HCT116 (cell line): ENCODE data around the gene FGG. TPM values are rescaled to one million over a fixed set of nuclear protein-coding genes. Genes with fewer than 3 reads are reported as not detected.

Experiments used
- ATAC-seq: fragments of 200-7000 bp; cut with Tn5 transposase; 2 replicates; pipeline ENCODE4 v1.9.1; 2020; ENCODE audit warnings: mild to moderate bottlenecking, moderate library complexity
- BruUV-seq: library from RNA; stranded (reverse); fragments of 400-500 nt; replicated peaks from 2 replicates; lab custom pipeline; 2021; lab: Mats Ljungman, UMichigan
- CTCF ChIA-PET: fragments of 300-600 bp; sonication (Branson Sonifier 250); formaldehyde crosslinking; loops from one replicate; lab custom pipeline; 2021; ENCODE audit warnings: antibody characterized with exemption; lab: Charles Lee
- POLR2A ChIA-PET: fragments of 300-600, 350-600 bp; sonication (Branson Sonifier 250); formaldehyde crosslinking; loops from one replicate; lab custom pipeline; 2021; ENCODE audit warnings: antibody characterized with exemption; lab: Charles Lee
- RAD21 ChIA-PET, 2 experiments: fragments of 300-600 bp; sonication (Branson Sonifier 250); formaldehyde crosslinking; loops; one replicate each; lab custom pipeline; 2023; ENCODE audit warnings: low total read pairs in 2 of 2; ENCODE audit not compliant: uncharacterized antibody in 2 of 2, unreplicated experiment in 2 of 2, low non-redundant PET in 1 of 2; lab: Charles Lee
- DNase-seq: peaks from one replicate; pipeline ENCODE4 v3.0.0-alpha.2; 2010; ENCODE audit warnings: low read depth, low spot score
- H2AFZ ChIP-seq: fragments of 200-600 bp; shearing (Covaris generic), sonication (generic); 2 replicates; pipeline ENCODE4 v1.6.1; 2017; ENCODE audit warnings: low read depth, mixed run types, mixed read lengths, antibody characterized with exemption, low read length; ENCODE audit not compliant: poor library complexity, severe bottlenecking
- H3K27ac ChIP-seq: 2 replicates; pipeline ENCODE4 v1.5.1; 2012; ENCODE audit warnings: low read depth, low read length
- H3K27me3 ChIP-seq: fragments of 200-600 bp; sonication (generic); 2 replicates; pipeline ENCODE4 v1.6.1; 2016; ENCODE audit warnings: mixed run types, low read length, mixed read lengths; ENCODE audit not compliant: insufficient read depth
- H3K36me3 ChIP-seq, 2 experiments: fragments of 200-500 bp in 1 of 2; fragments of 200-600 bp in 1 of 2; sonication (Bioruptor generic) in 1 of 2; sonication (generic) in 1 of 2; 2 replicates each; pipeline versions ENCODE4 v1.5.1 to v1.6.1; 2014 to 2016; ENCODE audit warnings: low read length in 2 of 2, inconsistent platforms in 1 of 2, mixed read lengths in 1 of 2, mixed run types in 1 of 2; ENCODE audit not compliant: insufficient read depth in 2 of 2, control insufficient read depth in 1 of 2
- H3K4me1 ChIP-seq, 2 experiments: fragments of 200-600 bp in 1 of 2; sonication (generic) in 1 of 2; 2 replicates each; pipeline versions ENCODE4 v1.5.1 to v1.6.1; 2012 to 2017; ENCODE audit warnings: low read length in 2 of 2, inconsistent platforms in 1 of 2, mild to moderate bottlenecking in 1 of 2, mixed read lengths in 1 of 2, mixed run types in 1 of 2, moderate library complexity in 1 of 2; ENCODE audit not compliant: insufficient read depth in 2 of 2, control insufficient read depth in 1 of 2
- H3K4me2 ChIP-seq: fragments of 200-600 bp; sonication (generic); 2 replicates; pipeline ENCODE4 v1.6.1; 2017; ENCODE audit warnings: mixed run types, low read length, mixed read lengths
- H3K4me3 ChIP-seq, 2 experiments: fragments of 200-600 bp in 1 of 2; sonication (generic) in 1 of 2; replicated peaks in 1 of 2; 2 replicates each; pipeline ENCODE4 v1.5.1; 2011 to 2016; ENCODE audit warnings: low read length in 2 of 2, control low read depth in 1 of 2, low read depth in 1 of 2, mild to moderate bottlenecking in 1 of 2, mixed read lengths in 1 of 2, mixed run types in 1 of 2
- H3K79me2 ChIP-seq: fragments of 200-600 bp; sonication (generic); 2 replicates; pipeline ENCODE4 v1.6.1; 2017; ENCODE audit warnings: mild to moderate bottlenecking, mixed run types, low read length, moderate library complexity, mixed read lengths; ENCODE audit not compliant: insufficient read depth
- H3K9ac ChIP-seq: fragments of 200-600 bp; sonication (generic); 2 replicates; pipeline ENCODE4 v1.6.1; 2016; ENCODE audit warnings: low read length, mixed read lengths
- H3K9me2 ChIP-seq: fragments of 200-600 bp; sonication (generic), shearing (Covaris generic); 2 replicates; pipeline ENCODE4 v1.6.1; 2017; ENCODE audit warnings: mixed run types, mild to moderate bottlenecking, moderate library complexity; ENCODE audit not compliant: insufficient read depth
- H3K9me3 ChIP-seq, 2 experiments: fragments of 200-500 bp in 1 of 2; fragments of 200-600 bp in 1 of 2; sonication (Bioruptor generic) in 1 of 2; sonication (generic) in 1 of 2; 2 replicates each; pipeline ENCODE4 v1.6.1; 2014 to 2017; ENCODE audit warnings: low read length in 2 of 2, mixed read lengths in 2 of 2, inconsistent platforms in 1 of 2, low read depth in 1 of 2, mild to moderate bottlenecking in 1 of 2, mixed run types in 1 of 2, moderate library complexity in 1 of 2; ENCODE audit not compliant: control insufficient read depth in 1 of 2, insufficient read depth in 1 of 2
- H4K20me1 ChIP-seq: fragments of 200-600 bp; sonication (generic), shearing (Covaris generic); 2 replicates; pipeline ENCODE4 v1.6.1; 2017; ENCODE audit warnings: mixed run types, mild to moderate bottlenecking, moderate library complexity; ENCODE audit not compliant: insufficient read depth
- CBX3 ChIP-seq: IDR thresholded peaks from 2 replicates; pipeline ENCODE4 v1.6.1; 2012; ENCODE audit warnings: low read depth
- CTCF ChIP-seq, 3 experiments: fragments of 200-600 bp in 1 of 3; sonication (generic) in 1 of 3; IDR thresholded peaks in 2 of 3; conservative IDR thresholded peaks in 1 of 3; 2 replicates each; pipeline ENCODE4 v1.5.1; 2012 to 2017; ENCODE audit warnings: low read depth in 2 of 3, low read length in 2 of 3, antibody characterized with exemption in 1 of 3, borderline replicate concordance in 1 of 3, control low read depth in 1 of 3, mild to moderate bottlenecking in 1 of 3, mixed read lengths in 1 of 3, mixed run types in 1 of 3, moderate library complexity in 1 of 3; ENCODE audit not compliant: insufficient read depth in 1 of 3
- EGR1 ChIP-seq: IDR thresholded peaks from 2 replicates; pipeline ENCODE4 v1.6.1; 2012; ENCODE audit warnings: low read depth
- ELF1 ChIP-seq: IDR thresholded peaks from 2 replicates; pipeline ENCODE4 v1.6.1; 2012; ENCODE audit warnings: low read depth, borderline replicate concordance
- EZH2phosphoT487 ChIP-seq: fragments of 200-600 bp; IDR thresholded peaks from 2 replicates; pipeline ENCODE4 v1.6.1; 2018; ENCODE audit warnings: antibody characterized with exemption, borderline replicate concordance
- FOSL1 ChIP-seq: IDR thresholded peaks from 2 replicates; pipeline ENCODE4 v1.6.1; 2012; ENCODE audit warnings: low read depth
- MAX ChIP-seq: IDR thresholded peaks from 2 replicates; pipeline ENCODE4 v1.6.1; 2012
- POLR2A ChIP-seq: IDR thresholded peaks from 2 replicates; pipeline ENCODE4 v1.7.0; 2011; ENCODE audit warnings: borderline replicate concordance; ENCODE audit not compliant: insufficient read depth, insufficient read length; ENCODE audit errors: extremely low read depth
- POLR2AphosphoS5 ChIP-seq: IDR thresholded peaks from 2 replicates; pipeline ENCODE4 v1.6.1; 2011; ENCODE audit warnings: mild to moderate bottlenecking, low read depth, low read length, moderate library complexity
- RAD21 ChIP-seq: IDR thresholded peaks from 2 replicates; pipeline ENCODE4 v1.6.1; 2012; ENCODE audit warnings: low read depth, mild to moderate bottlenecking
- REST ChIP-seq: IDR thresholded peaks from 2 replicates; pipeline ENCODE4 v1.6.1; 2012; ENCODE audit warnings: low read depth
- SP1 ChIP-seq: IDR thresholded peaks from 2 replicates; pipeline ENCODE4 v1.6.1; 2012; ENCODE audit warnings: low read depth
- SRF ChIP-seq: IDR thresholded peaks from 2 replicates; pipeline ENCODE4 v1.6.1; 2012; ENCODE audit warnings: low read depth
- TCF7L2 ChIP-seq: IDR thresholded peaks from 2 replicates; pipeline ENCODE4 v1.7.0; 2011; ENCODE audit warnings: borderline replicate concordance, inconsistent platforms; ENCODE audit not compliant: insufficient read depth, insufficient read length; ENCODE audit errors: extremely low read depth
- YY1 ChIP-seq: IDR thresholded peaks from 2 replicates; pipeline ENCODE4 v1.6.1; 2011; ENCODE audit warnings: low read length, low read depth, moderate library complexity, mild to moderate bottlenecking; ENCODE audit not compliant: insufficient replicate concordance; ENCODE audit errors: extremely low read depth
- ZBTB33 ChIP-seq: IDR thresholded peaks from 2 replicates; pipeline ENCODE4 v1.6.1; 2011; ENCODE audit warnings: mild to moderate bottlenecking, low read length, moderate library complexity; ENCODE audit not compliant: insufficient replicate concordance; ENCODE audit errors: extremely low read depth
- ZFX ChIP-seq: fragments of 450-650 bp; IDR thresholded peaks from 2 replicates; pipeline ENCODE4 v1.6.1; 2017
- ZNF274 ChIP-seq: fragments of 200-500 bp; sonication (Bioruptor generic); IDR thresholded peaks from 2 replicates; pipeline ENCODE4 v1.6.1; 2014; ENCODE audit warnings: mild to moderate bottlenecking, low read depth, low read length, inconsistent platforms
- intact Hi-C: fragments of 100-400 bp; cut with micrococcal nuclease; formaldehyde crosslinking; loops from 2 replicates; pipeline ENCODE4 v1.10.0; 2022
- total RNA-seq: library from RNA; stranded (reverse); gene quantifications from one replicate; pipeline ENCODE4 v1.2.1, GENCODE V29; 2021; ENCODE audit not compliant: unreplicated experiment

Gene FGG
- total RNA-seq, 1 experiment from 2014 or later, result 2.7 TPM

GRCh38 chr4:154603033-154603943, 9.2 kb downstream of the FGG start:
- intact Hi-C loops, result no loop called here
- ChIA-PET RAD21 (no interaction called here), POLR2A (interaction anchor here (1.1 kb wide), 1 partner anchor 9 kb away, joined by 3 read pairs; no protein-coding TSS in a partner anchor), CTCF (interaction anchor here (1.0 to 2.5 kb wide), 2 partner anchors 15 to 44 kb away, joined by 3 to 17 read pairs; no protein-coding TSS in a partner anchor)
- no peaks in the 10 kb centered on the region for H4K20me1 ChIP-seq
- H3K9me2 ChIP-seq, result peaks cover 3% of the 10 kb centered on the region; the same call in 1 of the 2 replicates
- no peak overlapping the region for H3K27ac ChIP-seq
- no peak for ATAC-seq
- H3K9ac ChIP-seq, result no peak overlapping the region
- DNase-seq, result no peak
- no peaks in the 10 kb centered on the region for H3K9me3 ChIP-seq
- H3K36me3 ChIP-seq, result no peaks in the 10 kb centered on the region
- H3K79me2 ChIP-seq, result no peaks in the 10 kb centered on the region
- no peak overlapping the region for H3K4me3 ChIP-seq
- no peak overlapping the region for H3K4me2 ChIP-seq
- H2AFZ ChIP-seq, result peak overlapping the region; percentile 38
- peaks cover 3 to 11% of the 10 kb centered on the region in 2 experiments; a peak in 3 of 4 replicates for H3K4me1 ChIP-seq
- BruUV-seq, result no TSS peak
- no peaks in the 10 kb centered on the region for H3K27me3 ChIP-seq
- TF ChIP-seq MAX (no peak), FOSL1 (no peak), SP1 (no peak), TCF7L2 (no peak), POLR2AphosphoS5 (no peak), POLR2A (no peak), REST (no peak), ZNF274 (no peak), CBX3 (no peak), CTCF (IDR thresholded peaks at IDR 0.05 in 2 of 3, conservative IDR thresholded peaks at IDR 0.05 in 1 of 3; ENCODE audit: borderline replicate concordance in 1 of 3, insufficient read depth in 1 of 3, low read depth in 2 of 3, low read length in 2 of 3) (no peak), YY1 (no peak), EZH2phosphoT487 (no peak), RAD21 (no peak), ELF1 (no peak), SRF (no peak), ZFX (no peak), EGR1 (no peak), ZBTB33 (no peak)
